NT2/D1 (cell line): Measurements from ENCODE around the gene KNTC1.

ENCODE experiments used
- DNase-seq: peaks from one replicate; pipeline ENCODE4 v3.0.0-alpha.2; 2011; ENCODE audit warnings: low read depth, low spot score
- H3K27me3 ChIP-seq: 2 replicates; pipeline ENCODE4 v1.6.0; 2011; ENCODE audit warnings: mild to moderate bottlenecking; ENCODE audit not compliant: insufficient read length, insufficient read depth
- H3K36me3 ChIP-seq: 2 replicates; pipeline ENCODE4 v1.6.1; 2011; ENCODE audit warnings: mild to moderate bottlenecking, low read length, mixed read lengths; ENCODE audit not compliant: insufficient read depth, insufficient read length
- H3K4me1 ChIP-seq: 2 replicates; pipeline ENCODE4 v1.5.1; 2011; ENCODE audit not compliant: insufficient read depth, insufficient read length
- H3K4me3 ChIP-seq: 2 replicates; pipeline ENCODE4 v1.5.1; 2011; ENCODE audit warnings: low read depth; ENCODE audit not compliant: insufficient read length
- H3K9ac ChIP-seq: 2 replicates; pipeline ENCODE4 v1.6.0; 2011; ENCODE audit warnings: low read depth; ENCODE audit not compliant: insufficient read length
- H3K9me3 ChIP-seq: 2 replicates; pipeline ENCODE4 v1.5.1; 2011; ENCODE audit warnings: mild to moderate bottlenecking, low read length; ENCODE audit not compliant: insufficient read depth
- SUZ12 ChIP-seq: IDR thresholded peaks from 2 replicates; pipeline ENCODE4 v1.6.1; 2011; ENCODE audit not compliant: insufficient read length, insufficient read depth; ENCODE audit errors: extremely low read depth
- YY1 ChIP-seq: IDR thresholded peaks from 2 replicates; pipeline ENCODE4 v1.6.1; 2011; ENCODE audit not compliant: insufficient read length, insufficient read depth
- ZNF274 ChIP-seq: IDR thresholded peaks from 2 replicates; pipeline ENCODE4 v1.6.1; 2011; ENCODE audit warnings: mild to moderate bottlenecking, low read depth, low read length

KNTC1 gene

GRCh38 chr12:122602456-122602855 lies 75.4 kb downstream of the KNTC1 start:
- H3K9me3 ChIP-seq, result no peaks in the 10 kb centered on the region
- H3K4me1 ChIP-seq, result no peaks in the 10 kb centered on the region
- H3K4me3 ChIP-seq, result no peak overlapping the region
- no peak overlapping the region for H3K9ac ChIP-seq
- peaks cover 79% of the 10 kb centered on the region for H3K36me3 ChIP-seq
- H3K27me3 ChIP-seq, result no peaks in the 10 kb centered on the region
- no peak for DNase-seq
- TF ChIP-seq SUZ12, result no peak
- TF ChIP-seq ZNF274, result no peak
- TF ChIP-seq YY1, result no peak

GRCh38 chr12:122604993-122605392 lies 77.9 kb downstream of the KNTC1 start:
- Histone ChIP-seq H3K9ac (no peak overlapping the region), H3K9me3 (no peaks in the 10 kb centered on the region), H3K4me1 (no peaks in the 10 kb centered on the region), H3K27me3 (no peaks in the 10 kb centered on the region), H3K4me3 (no peak overlapping the region), H3K36me3 (peaks cover 77% of the 10 kb centered on the region)
- no peak for TF ChIP-seq ZNF274
- TF ChIP-seq SUZ12, result no peak
- TF ChIP-seq YY1, result no peak
- no peak for DNase-seq

DNA sequence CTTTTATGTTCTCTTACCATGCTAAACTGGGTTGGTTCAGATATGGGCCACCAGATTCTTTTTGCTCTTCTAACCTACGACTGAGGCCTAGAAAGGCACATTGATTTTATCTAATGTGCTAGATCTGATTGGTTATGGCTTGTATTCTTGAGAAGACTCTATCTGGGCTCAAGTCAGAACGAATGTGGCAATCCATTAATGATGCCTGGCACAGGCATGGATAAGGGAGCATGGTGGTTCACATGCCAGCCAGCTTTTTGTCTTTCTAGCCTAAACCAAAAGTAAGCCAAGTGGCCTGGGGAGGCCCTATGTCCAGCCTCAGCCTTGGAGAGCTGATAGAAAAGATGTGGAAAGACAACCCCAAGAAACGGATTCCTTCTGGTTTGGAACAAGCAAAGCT lies 82.7 kb downstream of the KNTC1 start:
- DNase-seq, result no peak
- H3K4me1 ChIP-seq, result no peaks in the 10 kb centered on the region
- H3K27me3 ChIP-seq, result no peaks in the 10 kb centered on the region
- H3K9ac ChIP-seq, result no peak overlapping the region
- peaks cover 83% of the 10 kb centered on the region for H3K36me3 ChIP-seq
- H3K9me3 ChIP-seq, result no peaks in the 10 kb centered on the region
- TF ChIP-seq YY1, result no peak
- TF ChIP-seq ZNF274, result no peak
- no peak for TF ChIP-seq SUZ12
- no peak overlapping the region for H3K4me3 ChIP-seq

GRCh38 chr12:122610207-122610606 lies 83.2 kb downstream of the KNTC1 start:
- H3K4me3 ChIP-seq, result no peak overlapping the region
- TF ChIP-seq SUZ12, result no peak
- H3K36me3 ChIP-seq, result peaks cover 83% of the 10 kb centered on the region
- no peak for DNase-seq
- no peaks in the 10 kb centered on the region for H3K9me3 ChIP-seq
- no peaks in the 10 kb centered on the region for H3K4me1 ChIP-seq
- H3K9ac ChIP-seq, result no peak overlapping the region
- H3K27me3 ChIP-seq, result no peaks in the 10 kb centered on the region

DNA sequence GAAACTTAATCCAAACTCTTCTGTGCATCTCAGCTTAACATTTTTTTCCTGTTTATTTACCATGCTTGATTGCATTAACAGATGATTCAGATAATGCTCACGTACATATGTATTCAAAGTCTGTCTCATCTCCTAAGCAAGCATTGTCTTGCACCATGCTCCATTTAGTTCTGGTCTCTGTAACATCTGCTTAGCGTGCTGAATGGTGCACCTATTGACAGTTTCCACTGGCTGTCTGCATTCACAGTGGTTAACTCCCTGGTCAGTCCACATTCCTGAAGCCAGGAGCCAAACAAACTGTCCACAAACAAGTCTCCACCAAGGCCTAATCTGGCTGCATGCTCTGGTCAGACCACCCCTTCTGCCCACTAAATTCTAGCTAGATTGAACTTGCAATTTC lies 83.9 kb downstream of the KNTC1 start:
- Histone ChIP-seq H3K9me3 (no peaks in the 10 kb centered on the region), H3K27me3 (no peaks in the 10 kb centered on the region), H3K4me3 (no peak overlapping the region), H3K36me3 (peaks cover 84% of the 10 kb centered on the region), H3K4me1 (no peaks in the 10 kb centered on the region), H3K9ac (no peak overlapping the region)
- TF ChIP-seq ZNF274 (no peak), SUZ12 (no peak), YY1 (no peak)
- DNase-seq, result no peak

DNA sequence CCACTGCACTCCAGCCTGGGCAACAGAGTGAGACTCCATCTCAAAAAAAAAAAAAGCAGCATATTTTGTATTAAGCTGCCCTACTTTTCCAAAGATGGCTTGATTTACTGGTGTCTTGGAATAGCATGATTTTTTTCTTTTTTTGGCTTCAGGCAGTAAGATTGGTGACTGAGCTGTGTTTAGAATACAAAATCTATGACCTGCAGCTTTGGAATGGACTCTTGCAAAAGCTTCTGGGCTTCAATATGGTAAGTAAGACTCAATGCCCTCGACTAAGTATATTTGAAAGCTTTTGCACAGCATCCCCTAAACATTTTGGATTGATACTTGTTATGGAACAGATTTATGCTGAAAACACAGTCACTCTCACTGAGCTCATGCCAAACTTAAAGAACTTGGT lies 87.8 kb downstream of the KNTC1 start:
- no peak overlapping the region for H3K4me3 ChIP-seq
- H3K4me1 ChIP-seq, result no peaks in the 10 kb centered on the region
- TF ChIP-seq ZNF274, result no peak
- TF ChIP-seq YY1, result no peak
- TF ChIP-seq SUZ12, result no peak
- H3K9ac ChIP-seq, result no peak overlapping the region
- no peaks in the 10 kb centered on the region for H3K27me3 ChIP-seq
- peaks cover 83% of the 10 kb centered on the region for H3K36me3 ChIP-seq
- no peaks in the 10 kb centered on the region for H3K9me3 ChIP-seq
- no peak for DNase-seq

DNA sequence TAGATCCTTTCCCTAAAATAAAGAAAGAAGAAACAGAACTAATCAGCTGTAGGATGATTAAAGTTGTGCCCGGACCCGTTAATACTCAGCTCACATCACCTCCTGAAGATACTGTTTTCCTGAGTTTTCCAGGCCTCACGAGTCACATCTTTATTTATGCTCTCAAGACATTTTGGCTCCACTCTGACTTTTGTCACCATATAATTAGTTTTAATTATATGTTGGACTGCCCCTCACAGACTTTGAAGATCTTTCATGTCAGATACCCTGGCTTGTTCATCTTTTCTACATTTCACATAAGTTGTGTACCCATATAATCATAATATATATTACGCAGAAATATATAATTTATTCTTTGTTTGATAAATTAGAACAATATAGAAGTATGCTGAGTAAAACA lies 88.7 kb downstream of the KNTC1 start:
- peaks cover 83% of the 10 kb centered on the region for H3K36me3 ChIP-seq

GRCh38 chr12:122635471-122635870 lies 108.4 kb downstream of the KNTC1 start:
- Histone ChIP-seq H3K36me3 (peaks cover 32% of the 10 kb centered on the region), H3K9me3 (no peaks in the 10 kb centered on the region), H3K4me3 (no peak overlapping the region), H3K27me3 (no peaks in the 10 kb centered on the region), H3K4me1 (peaks cover 5% of the 10 kb centered on the region), H3K9ac (no peak overlapping the region)
- no peak for TF ChIP-seq SUZ12
- no peak for TF ChIP-seq YY1
- TF ChIP-seq ZNF274, result no peak
- DNase-seq, result no peak

More for the DNA sequence above, 88.7 kb downstream of the KNTC1 start:
- Histone ChIP-seq H3K9ac (no peak overlapping the region), H3K4me3 (no peak overlapping the region), H3K27me3 (no peaks in the 10 kb centered on the region), H3K9me3 (no peaks in the 10 kb centered on the region), H3K4me1 (no peaks in the 10 kb centered on the region)
- TF ChIP-seq SUZ12, result no peak
- TF ChIP-seq YY1, result no peak
- no peak for TF ChIP-seq ZNF274
- DNase-seq, result no peak
